ENCODE measurements around the gene AMPD3.

DNA sequence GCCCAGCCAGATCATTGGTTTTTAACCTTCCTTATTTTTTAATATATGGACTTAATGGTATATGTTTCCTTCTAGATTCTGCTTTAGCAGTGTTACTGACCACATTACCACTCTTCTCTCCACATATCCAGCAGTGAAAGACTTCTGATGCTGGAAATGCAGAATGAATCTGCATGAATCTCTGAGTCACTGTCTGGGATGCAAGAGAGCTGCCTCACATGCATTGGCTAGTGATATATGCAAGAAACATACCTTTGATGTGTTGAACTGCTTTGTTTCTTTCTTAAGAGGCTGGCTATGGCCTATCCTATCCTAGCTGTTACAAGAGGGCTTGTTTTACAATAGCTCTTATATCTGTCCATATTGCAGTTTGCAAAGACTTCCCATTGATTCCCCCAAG, 16.6 kb upstream of the AMPD3 start:
- TF ChIP-seq, protein P1, sequence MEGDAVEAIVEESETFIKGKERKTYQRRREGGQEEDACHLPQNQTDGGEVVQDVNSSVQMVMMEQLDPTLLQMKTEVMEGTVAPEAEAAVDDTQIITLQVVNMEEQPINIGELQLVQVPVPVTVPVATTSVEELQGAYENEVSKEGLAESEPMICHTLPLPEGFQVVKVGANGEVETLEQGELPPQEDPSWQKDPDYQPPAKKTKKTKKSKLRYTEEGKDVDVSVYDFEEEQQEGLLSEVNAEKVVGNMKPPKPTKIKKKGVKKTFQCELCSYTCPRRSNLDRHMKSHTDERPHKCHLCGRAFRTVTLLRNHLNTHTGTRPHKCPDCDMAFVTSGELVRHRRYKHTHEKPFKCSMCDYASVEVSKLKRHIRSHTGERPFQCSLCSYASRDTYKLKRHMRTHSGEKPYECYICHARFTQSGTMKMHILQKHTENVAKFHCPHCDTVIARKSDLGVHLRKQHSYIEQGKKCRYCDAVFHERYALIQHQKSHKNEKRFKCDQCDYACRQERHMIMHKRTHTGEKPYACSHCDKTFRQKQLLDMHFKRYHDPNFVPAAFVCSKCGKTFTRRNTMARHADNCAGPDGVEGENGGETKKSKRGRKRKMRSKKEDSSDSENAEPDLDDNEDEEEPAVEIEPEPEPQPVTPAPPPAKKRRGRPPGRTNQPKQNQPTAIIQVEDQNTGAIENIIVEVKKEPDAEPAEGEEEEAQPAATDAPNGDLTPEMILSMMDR (IDR thresholded peaks at IDR 0.05; ENCODE audit: extremely low read depth in 1 of 2, insufficient read depth in 1 of 2, low read depth in 1 of 2, low read length in 2 of 2) = no peak
- TF ChIP-seq GATA2 (IDR thresholded peaks at IDR 0.05; ENCODE audit: insufficient read depth, insufficient read length, low read depth, low read length) = no peak
- no peak for TF ChIP-seq FOS (IDR thresholded peaks at IDR 0.05; ENCODE audit: borderline replicate concordance, insufficient read depth, low read length)
- TF ChIP-seq POLR2A (IDR thresholded peaks at IDR 0.05; ENCODE audit: low read depth, low read length) = no peak
- TF ChIP-seq, protein P2, sequence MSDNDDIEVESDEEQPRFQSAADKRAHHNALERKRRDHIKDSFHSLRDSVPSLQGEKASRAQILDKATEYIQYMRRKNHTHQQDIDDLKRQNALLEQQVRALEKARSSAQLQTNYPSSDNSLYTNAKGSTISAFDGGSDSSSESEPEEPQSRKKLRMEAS (IDR thresholded peaks at IDR 0.05; ENCODE audit: insufficient read depth, insufficient read length) = no peak
- no peak for TF ChIP-seq POLR2AphosphoS5 (IDR thresholded peaks at IDR 0.05; ENCODE audit: insufficient read depth, low read depth, low read length)
- TF ChIP-seq EZH2 (IDR thresholded peaks at IDR 0.05; ENCODE audit: borderline replicate concordance, low read depth, low read length, severe bottlenecking) = no peak
- TF ChIP-seq JUN (IDR thresholded peaks at IDR 0.05; ENCODE audit: borderline replicate concordance, insufficient read depth, insufficient read length, low read depth) = no peak
- TF ChIP-seq MYC (IDR thresholded peaks at IDR 0.05; ENCODE audit: low read depth, low read length) = no peak

All from endothelial cell of umbilical vein (primary cell).